K562 (cell line): ENCODE measurements around the gene AP1G2. TPM values are rescaled to one million over a fixed set of nuclear protein-coding genes. Genes with fewer than 3 reads are reported as not detected.

ENCODE experiments used
- ADNP ChIP-seq: fragments of 200-800 bp; sonication (Bioruptor generic); IDR thresholded peaks from 2 replicates; pipeline ENCODE4 v1.6.1; 2016; ENCODE audit warnings: missing genetic modification characterization, missing compliant biosample characterization
- ATF1 ChIP-seq, 2 experiments: fragments of 450-650 bp in 1 of 2; IDR thresholded peaks; 2 replicates each; pipeline ENCODE4 v1.6.1; 2016; ENCODE audit warnings: missing compliant biosample characterization in 1 of 2, missing genetic modification characterization in 1 of 2
- CBFA2T3 ChIP-seq: fragments of 450-650 bp; IDR thresholded peaks from 2 replicates; pipeline ENCODE4 v1.6.1; 2017
- CBX2 ChIP-seq: fragments of 200-600 bp; sonication (generic); IDR thresholded peaks from one replicate; pipeline ENCODE4 v1.6.1; 2012; ENCODE audit warnings: mild to moderate bottlenecking, low read length, inconsistent platforms; ENCODE audit not compliant: insufficient read depth, poor library complexity, severe bottlenecking
- KLF13 ChIP-seq: fragments of 450-650 bp; IDR thresholded peaks from 2 replicates; pipeline ENCODE4 v1.6.1; 2016; ENCODE audit warnings: missing genetic modification characterization, low read depth, mild to moderate bottlenecking, missing compliant biosample characterization, moderate library complexity, borderline replicate concordance
- PTTG1 ChIP-seq: fragments of 450-650 bp; IDR thresholded peaks from 2 replicates; pipeline ENCODE4 v1.6.1; 2016; ENCODE audit warnings: low read depth, mild to moderate bottlenecking, missing genetic modification characterization, missing compliant biosample characterization
- SMAD1 ChIP-seq: fragments of 150-350 bp; IDR thresholded peaks from 2 replicates; pipeline ENCODE4 v1.6.1; 2014; ENCODE audit warnings: low read length, low read depth; ENCODE audit not compliant: partially characterized antibody
- ZBTB9 ChIP-seq: fragments of 450-650 bp; formaldehyde crosslinking; IDR thresholded peaks from 2 replicates; pipeline ENCODE4 v1.4.0; 2020; ENCODE audit warnings: mild to moderate bottlenecking, moderate library complexity
- ZNF507 ChIP-seq: conservative IDR thresholded peaks from 2 replicates; pipeline ENCODE4 v1.6.1; 2017; ENCODE audit warnings: missing genetic modification characterization, missing compliant biosample characterization
- polyA plus RNA-seq, 8 experiments: library from polyadenylated mRNA; depleted of rRNA in 4 of 8; stranded (reverse) in 5 of 8; unstranded in 3 of 8; fragments of >200 nt; fragmentation: Nextera tagmentation in 2 of 8; fragmentation: Illumina TruSeq in 1 of 8; extraction: Ambion mirVana in 2 of 8; extraction: Trizol in 1 of 8; gene quantifications; 2 replicates each; pipeline versions ENCODE4 v1.2.1 to v1.2.3, GENCODE V29; 2011 to 2014; ENCODE audit warnings: inconsistent platforms in 1 of 8, missing spikeins in 1 of 8
- total RNA-seq, 7 experiments: library from RNA; depleted of rRNA in 6 of 7; stranded (reverse); fragments of >200 nt in 6 of 7; fragmentation: Illumina TruSeq in 2 of 7; extraction: Trizol in 2 of 7; gene quantifications; 2 replicates each; pipeline versions ENCODE4 v1.2.1 to v1.2.3, GENCODE V29; 2011 to 2021; ENCODE audit warnings: low replicate concordance in 1 of 7
- TF ChIP-seq, protein P1 (sequence below): sonication (generic); formaldehyde crosslinking; IDR thresholded peaks from 2 replicates; pipeline ENCODE4 v1.8.1; 2023; ENCODE audit warnings: missing genetic modification reagents, mild to moderate bottlenecking, borderline replicate concordance

The AP1G2 gene
- total and polyA plus RNA-seq, 9 of the 15 experiments (the other 6 are each of a cell fraction or from before 2014, with no cell fraction given) = 19.1 to 83.5 (median 33.3) TPM

DNA sequence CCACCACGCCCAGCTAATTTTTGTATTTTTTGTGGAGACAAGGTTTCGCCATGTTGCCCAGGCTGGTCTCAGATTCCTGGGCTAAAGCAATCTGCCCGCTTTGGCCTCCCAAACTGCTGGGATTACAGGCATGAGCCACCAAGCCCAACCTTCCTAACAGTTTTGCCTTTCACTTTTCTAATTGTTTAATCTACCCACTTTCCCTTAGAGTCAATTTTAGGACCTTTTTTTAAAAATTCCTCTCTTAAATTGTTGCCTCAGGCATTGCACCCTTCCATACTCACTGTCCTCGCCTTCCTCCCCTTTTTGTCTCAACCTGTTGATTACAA is 27.5 kb downstream of the AP1G2 start (continued):
- TF ChIP-seq ZNF507 (no peak), PTTG1 (tag) (no peak), SMAD1 (no peak), KLF13 (tag) (no peak), CBFA2T3 (no peak), ADNP (tag) (no peak), ZBTB9 (CRISPR knock-in tag) (no peak), ATF1 (CRISPR knock-in tag; IDR thresholded peaks at IDR 0.05) (no peak), ATF1 (tag; IDR thresholded peaks at IDR 0.05) (no peak), CBX2 (no peak)
- TF ChIP-seq, protein P1, sequence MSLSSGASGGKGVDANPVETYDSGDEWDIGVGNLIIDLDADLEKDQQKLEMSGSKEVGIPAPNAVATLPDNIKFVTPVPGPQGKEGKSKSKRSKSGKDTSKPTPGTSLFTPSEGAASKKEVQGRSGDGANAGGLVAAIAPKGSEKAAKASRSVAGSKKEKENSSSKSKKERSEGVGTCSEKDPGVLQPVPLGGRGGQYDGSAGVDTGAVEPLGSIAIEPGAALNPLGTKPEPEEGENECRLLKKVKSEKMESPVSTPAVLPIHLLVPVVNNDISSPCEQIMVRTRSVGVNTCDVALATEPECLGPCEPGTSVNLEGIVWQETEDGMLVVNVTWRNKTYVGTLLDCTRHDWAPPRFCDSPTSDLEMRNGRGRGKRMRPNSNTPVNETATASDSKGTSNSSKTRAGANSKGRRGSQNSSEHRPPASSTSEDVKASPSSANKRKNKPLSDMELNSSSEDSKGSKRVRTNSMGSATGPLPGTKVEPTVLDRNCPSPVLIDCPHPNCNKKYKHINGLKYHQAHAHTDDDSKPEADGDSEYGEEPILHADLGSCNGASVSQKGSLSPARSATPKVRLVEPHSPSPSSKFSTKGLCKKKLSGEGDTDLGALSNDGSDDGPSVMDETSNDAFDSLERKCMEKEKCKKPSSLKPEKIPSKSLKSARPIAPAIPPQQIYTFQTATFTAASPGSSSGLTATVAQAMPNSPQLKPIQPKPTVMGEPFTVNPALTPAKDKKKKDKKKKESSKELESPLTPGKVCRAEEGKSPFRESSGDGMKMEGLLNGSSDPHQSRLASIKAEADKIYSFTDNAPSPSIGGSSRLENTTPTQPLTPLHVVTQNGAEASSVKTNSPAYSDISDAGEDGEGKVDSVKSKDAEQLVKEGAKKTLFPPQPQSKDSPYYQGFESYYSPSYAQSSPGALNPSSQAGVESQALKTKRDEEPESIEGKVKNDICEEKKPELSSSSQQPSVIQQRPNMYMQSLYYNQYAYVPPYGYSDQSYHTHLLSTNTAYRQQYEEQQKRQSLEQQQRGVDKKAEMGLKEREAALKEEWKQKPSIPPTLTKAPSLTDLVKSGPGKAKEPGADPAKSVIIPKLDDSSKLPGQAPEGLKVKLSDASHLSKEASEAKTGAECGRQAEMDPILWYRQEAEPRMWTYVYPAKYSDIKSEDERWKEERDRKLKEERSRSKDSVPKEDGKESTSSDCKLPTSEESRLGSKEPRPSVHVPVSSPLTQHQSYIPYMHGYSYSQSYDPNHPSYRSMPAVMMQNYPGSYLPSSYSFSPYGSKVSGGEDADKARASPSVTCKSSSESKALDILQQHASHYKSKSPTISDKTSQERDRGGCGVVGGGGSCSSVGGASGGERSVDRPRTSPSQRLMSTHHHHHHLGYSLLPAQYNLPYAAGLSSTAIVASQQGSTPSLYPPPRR = no peak
